Left lung (tissue), 10 donors: ENCODE results near the gene CACNB4. TPM values are rescaled to one million over a fixed set of nuclear protein-coding genes. Genes with fewer than 3 reads are reported as not detected.
"Not testable (repeated sequence)": the region's sequence is repeated elsewhere in the genome, so short reads cannot be mapped to it uniquely, and the experiment has no call there.

ENCODE experiments used
- ATAC-seq: fragments of 200-7000 bp; cut with Tn5 transposase; one replicate; pipeline ENCODE4 v1.9.1; 2020; ENCODE audit warnings: moderate library complexity
- DNase-seq, 4 donors: peaks; one replicate each; pipeline ENCODE4 v3.0.0-alpha.2; 2013 to 2020
- H3K27ac ChIP-seq, 2 donors: fragments of 200-600 bp; sonication (generic) in 1 of 2; one replicate each; pipeline versions ENCODE4 v1.5.0 to v1.8.0; 2020 to 2021
- H3K27me3 ChIP-seq, 2 donors: fragments of 200-600 bp; sonication (generic) in 1 of 2; one replicate each; pipeline versions ENCODE4 v1.5.0 to v1.8.0; 2020 to 2021
- H3K36me3 ChIP-seq, 2 donors: fragments of 200-600 bp; sonication (generic) in 1 of 2; one replicate each; pipeline versions ENCODE4 v1.5.0 to v1.8.0; 2020 to 2021
- H3K4me1 ChIP-seq, 2 donors: fragments of 200-600 bp; one replicate each; pipeline ENCODE4 v1.8.0; 2021
- H3K4me3 ChIP-seq, 2 donors: fragments of 200-600 bp; sonication (generic) in 1 of 2; one replicate each; pipeline versions ENCODE4 v1.5.0 to v1.8.0; 2020 to 2021; ENCODE audit warnings: mild to moderate bottlenecking in 1 of 2
- H3K9me3 ChIP-seq, 2 donors: fragments of 200-600 bp; sonication (generic) in 1 of 2; one replicate each; pipeline versions ENCODE4 v1.5.0 to v1.8.0; 2020 to 2021
- intact Hi-C, 2 donors: fragments of 100-400 bp; cut with DNase I; formaldehyde crosslinking; loops; one replicate each; pipeline versions ENCODE4 v1.11.2 to v1.14.2; 2022
- polyA plus RNA-seq, 6 donors: library from polyadenylated mRNA; unstranded; fragments of 120-200 nt; gene quantifications; one replicate each; pipeline ENCODE4 v1.2.1, GENCODE V29; 2013; ENCODE audit not compliant: insufficient read length in 6 of 6
- total RNA-seq, 2 donors: library from RNA; stranded (reverse); fragmentation: NEBNext Ultra II Directional; extraction: Animal tissue kit (Norgen Biotek cat#: 25700); gene quantifications; one replicate each; pipeline ENCODE4 v1.2.1, GENCODE V29; 2021
- TF ChIP-seq, protein P1 (sequence below), 2 donors: fragments of 200-600 bp; sonication (generic) in 1 of 2; IDR thresholded peaks; one replicate each; pipeline versions ENCODE4 v1.5.0 to v1.8.0; 2021; ENCODE audit warnings: antibody characterized with exemption in 2 of 2
- donor health status: DM: no; HTN: yes; CAD: no.
- donor health status: DM: no; HTN: no; CAD: no.

Gene CACNB4
- total and polyA plus RNA-seq, 8 donors, result 5.9 to 11.2 (median 8.6) TPM

- Histone ChIP-seq H3K36me3 (no peaks in the 10 kb centered on the region), H3K27ac (no peak overlapping the region), H3K27me3 (no peaks in the 10 kb centered on the region), H3K4me1 (peaks cover 7 to 19% of the 10 kb centered on the region in 2 donors), H3K9me3 (no peaks in the 10 kb centered on the region), H3K4me3 (no peak overlapping the region)
- peak; percentile 41 for ATAC-seq
- intact Hi-C loops, result no loop called here
- TF ChIP-seq, protein P1, sequence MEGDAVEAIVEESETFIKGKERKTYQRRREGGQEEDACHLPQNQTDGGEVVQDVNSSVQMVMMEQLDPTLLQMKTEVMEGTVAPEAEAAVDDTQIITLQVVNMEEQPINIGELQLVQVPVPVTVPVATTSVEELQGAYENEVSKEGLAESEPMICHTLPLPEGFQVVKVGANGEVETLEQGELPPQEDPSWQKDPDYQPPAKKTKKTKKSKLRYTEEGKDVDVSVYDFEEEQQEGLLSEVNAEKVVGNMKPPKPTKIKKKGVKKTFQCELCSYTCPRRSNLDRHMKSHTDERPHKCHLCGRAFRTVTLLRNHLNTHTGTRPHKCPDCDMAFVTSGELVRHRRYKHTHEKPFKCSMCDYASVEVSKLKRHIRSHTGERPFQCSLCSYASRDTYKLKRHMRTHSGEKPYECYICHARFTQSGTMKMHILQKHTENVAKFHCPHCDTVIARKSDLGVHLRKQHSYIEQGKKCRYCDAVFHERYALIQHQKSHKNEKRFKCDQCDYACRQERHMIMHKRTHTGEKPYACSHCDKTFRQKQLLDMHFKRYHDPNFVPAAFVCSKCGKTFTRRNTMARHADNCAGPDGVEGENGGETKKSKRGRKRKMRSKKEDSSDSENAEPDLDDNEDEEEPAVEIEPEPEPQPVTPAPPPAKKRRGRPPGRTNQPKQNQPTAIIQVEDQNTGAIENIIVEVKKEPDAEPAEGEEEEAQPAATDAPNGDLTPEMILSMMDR (IDR thresholded peaks at IDR 0.05), result no peak
- DNase-seq, result no peak
These were observed 171.2 kb downstream of the CACNB4 start for GRCh38 chr2:151927501-151928221.

GRCh38 chr2:151922845-151923666 lies 175.8 kb downstream of the CACNB4 start:
- Histone ChIP-seq H3K27me3 (no peaks in the 10 kb centered on the region), H3K4me3 (no peak overlapping the region), H3K36me3 (no peaks in the 10 kb centered on the region), H3K9me3 (no peaks in the 10 kb centered on the region), H3K4me1 (peaks cover 7 to 34% of the 10 kb centered on the region in 2 donors), H3K27ac (peak overlapping the region in 1 of 2 donors; percentile 41)
- DNase-seq (peak in 3 of 4 donors; percentile 34 to 79 (median 74)), ATAC-seq (peak; percentile 93)
- TF ChIP-seq, protein P1 (IDR thresholded peaks at IDR 0.05), result no peak
- intact Hi-C loops, result no loop called here

DNA sequence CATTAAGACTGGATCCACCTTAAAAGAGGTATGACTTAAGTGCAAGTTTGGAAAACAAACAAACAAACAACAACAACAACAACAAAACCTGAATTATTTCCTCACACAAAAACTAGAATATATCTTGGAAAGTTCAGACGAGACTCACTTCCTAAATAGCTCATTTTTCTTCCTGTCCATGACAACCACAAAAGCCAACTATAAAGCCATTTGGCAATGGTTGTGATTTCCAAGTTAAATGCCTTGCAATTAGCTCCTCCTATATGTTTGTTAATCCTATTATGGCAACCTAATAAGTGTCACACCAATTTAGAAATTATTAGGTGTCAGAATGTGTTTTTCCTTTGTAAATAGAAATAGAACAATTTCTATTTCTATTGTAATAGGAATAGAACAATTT lies 179.1 kb downstream of the CACNB4 start:
- Histone ChIP-seq H3K27ac (no peak overlapping the region), H3K4me3 (no peak overlapping the region), H3K9me3 (no peaks in the 10 kb centered on the region), H3K4me1 (peaks cover 7 to 46% of the 10 kb centered on the region in 2 donors), H3K36me3 (no peaks in the 10 kb centered on the region), H3K27me3 (no peaks in the 10 kb centered on the region)
- TF ChIP-seq, protein P1 (IDR thresholded peaks at IDR 0.05), result no peak
- intact Hi-C loops, result no loop called here
- DNase-seq, result no peak
- no peak for ATAC-seq

DNA sequence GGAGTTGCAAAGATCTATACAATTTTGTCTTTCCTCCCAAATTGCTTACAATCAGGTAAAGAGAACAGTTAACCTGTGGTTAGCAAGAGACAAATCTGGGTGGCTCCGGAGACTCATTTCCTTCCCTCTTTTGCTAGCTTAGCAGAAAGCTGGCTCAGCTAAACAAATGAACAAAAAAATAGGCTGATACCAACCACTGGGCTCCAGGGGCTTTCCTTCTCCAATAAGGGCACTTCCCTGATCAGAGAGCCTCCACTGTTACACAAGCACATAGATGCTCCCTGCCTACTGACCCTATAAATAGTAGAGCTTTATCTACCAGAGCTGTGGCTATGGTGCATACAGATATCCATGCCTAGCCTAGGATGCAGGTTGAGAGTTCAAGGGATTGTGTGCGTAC lies 180.5 kb downstream of the CACNB4 start:
- Histone ChIP-seq H3K4me1 (peaks cover 4 to 44% of the 10 kb centered on the region in 2 donors), H3K4me3 (no peak overlapping the region), H3K9me3 (no peaks in the 10 kb centered on the region), H3K36me3 (no peaks in the 10 kb centered on the region), H3K27me3 (no peaks in the 10 kb centered on the region), H3K27ac (peak overlapping the region in 1 of 2 donors; percentile 53)
- TF ChIP-seq, protein P1 (IDR thresholded peaks at IDR 0.05), result no peak
- DNase-seq (no peak), ATAC-seq (peak; percentile 33)
- intact Hi-C loops, result no loop called here

DNA sequence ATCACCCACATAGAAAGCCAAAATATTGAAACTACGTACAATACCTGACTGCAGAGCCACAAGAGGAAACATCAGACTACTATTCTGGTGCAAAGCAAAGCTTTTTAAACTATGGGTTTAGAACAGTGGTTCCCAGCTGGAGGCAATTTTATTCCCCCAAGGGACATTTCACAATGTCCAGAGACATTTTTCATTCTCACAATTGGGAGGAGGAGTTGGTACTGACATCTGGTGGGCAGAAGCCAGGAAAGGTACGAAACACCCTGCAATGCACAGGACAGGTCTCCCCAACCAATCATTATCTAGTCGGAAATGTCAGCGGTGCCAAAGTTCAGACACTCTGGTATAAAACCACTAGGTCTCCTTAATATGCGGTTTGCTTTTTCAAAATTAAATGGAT lies 182.2 kb downstream of the CACNB4 start:
- H3K4me3 ChIP-seq, result no peak overlapping the region
- TF ChIP-seq, protein P1 (IDR thresholded peaks at IDR 0.05), result no peak

GRCh38 chr2:151915629-151916025 lies 183.2 kb downstream of the CACNB4 start:
- H3K4me1 ChIP-seq, result peaks cover 0 to 34% of the 10 kb centered on the region in 2 donors
- H3K27me3 ChIP-seq, DNase-seq, H3K36me3 ChIP-seq, ATAC-seq, H3K4me3 ChIP-seq, H3K27ac ChIP-seq, H3K9me3 ChIP-seq, intact Hi-C loops: not testable (repeated sequence)

More for the DNA sequence above, 182.2 kb downstream of the CACNB4 start:
- H3K9me3 ChIP-seq, result no peaks in the 10 kb centered on the region
- H3K4me1 ChIP-seq, result peaks cover 0 to 34% of the 10 kb centered on the region in 2 donors
- H3K27me3 ChIP-seq, result no peaks in the 10 kb centered on the region
- intact Hi-C loops, result no loop called here
- ATAC-seq (no peak), DNase-seq (no peak)
- H3K36me3 ChIP-seq, result no peaks in the 10 kb centered on the region
- no peak overlapping the region for H3K27ac ChIP-seq
